Astrocyte (in vitro differentiated cells and primary cell): ENCODE measurements around the gene EGFLAM.

Experiments used
- EZH2 ChIP-seq: IDR thresholded peaks from 2 replicates; pipeline ENCODE4 v1.6.1; 2012; ENCODE audit warnings: mild to moderate bottlenecking, low read length, inconsistent platforms; ENCODE audit not compliant: insufficient read depth
- TF ChIP-seq, protein P1 (sequence below): IDR thresholded peaks from 2 replicates; pipeline ENCODE4 v1.5.1; 2011; ENCODE audit warnings: low read depth, mild to moderate bottlenecking, inconsistent platforms, low read length, moderate library complexity; ENCODE audit not compliant: insufficient read depth

DNA sequence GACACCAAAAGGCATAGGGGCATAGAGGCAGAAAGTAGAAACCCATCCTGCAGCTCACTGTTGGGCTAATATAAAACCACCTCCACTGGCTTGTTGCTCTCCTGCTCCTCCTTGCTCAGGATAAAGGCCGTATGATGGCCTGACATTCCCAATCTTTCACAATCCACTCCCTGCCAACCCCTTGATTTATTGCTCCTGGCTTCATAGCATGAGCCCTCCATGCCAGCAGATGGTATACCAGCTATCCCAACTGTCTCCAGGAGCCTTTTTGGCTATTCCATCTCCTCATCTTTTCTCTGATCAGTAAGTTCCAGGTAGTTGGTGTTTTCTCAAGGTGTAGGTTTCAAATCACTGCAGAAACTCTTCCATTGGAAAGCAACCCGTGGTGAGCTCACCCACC lies 128.8 kb downstream of the EGFLAM start:
- TF ChIP-seq, protein P1, sequence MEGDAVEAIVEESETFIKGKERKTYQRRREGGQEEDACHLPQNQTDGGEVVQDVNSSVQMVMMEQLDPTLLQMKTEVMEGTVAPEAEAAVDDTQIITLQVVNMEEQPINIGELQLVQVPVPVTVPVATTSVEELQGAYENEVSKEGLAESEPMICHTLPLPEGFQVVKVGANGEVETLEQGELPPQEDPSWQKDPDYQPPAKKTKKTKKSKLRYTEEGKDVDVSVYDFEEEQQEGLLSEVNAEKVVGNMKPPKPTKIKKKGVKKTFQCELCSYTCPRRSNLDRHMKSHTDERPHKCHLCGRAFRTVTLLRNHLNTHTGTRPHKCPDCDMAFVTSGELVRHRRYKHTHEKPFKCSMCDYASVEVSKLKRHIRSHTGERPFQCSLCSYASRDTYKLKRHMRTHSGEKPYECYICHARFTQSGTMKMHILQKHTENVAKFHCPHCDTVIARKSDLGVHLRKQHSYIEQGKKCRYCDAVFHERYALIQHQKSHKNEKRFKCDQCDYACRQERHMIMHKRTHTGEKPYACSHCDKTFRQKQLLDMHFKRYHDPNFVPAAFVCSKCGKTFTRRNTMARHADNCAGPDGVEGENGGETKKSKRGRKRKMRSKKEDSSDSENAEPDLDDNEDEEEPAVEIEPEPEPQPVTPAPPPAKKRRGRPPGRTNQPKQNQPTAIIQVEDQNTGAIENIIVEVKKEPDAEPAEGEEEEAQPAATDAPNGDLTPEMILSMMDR, result no peak
- no peak for TF ChIP-seq EZH2
